Esophagus squamous epithelium (tissue), 4 donors: Measurements from ENCODE around the gene PSMG4.

Experiments used
- POLR2A ChIP-seq, 4 donors: fragments of 450-650 bp; IDR thresholded peaks; one replicate each; pipeline ENCODE4 v1.6.1; 2017; ENCODE audit warnings: antibody characterized with exemption in 4 of 4, mild to moderate bottlenecking in 4 of 4, moderate library complexity in 3 of 4
- TF ChIP-seq, protein P1 (sequence below), 6 experiments: fragments of 450-650 bp in 4 of 6; fragments of 200-600 bp in 2 of 6; sonication (generic) in 2 of 6; IDR thresholded peaks; one replicate each; pipeline ENCODE4 v1.5.1; 2016 to 2019; ENCODE audit warnings: antibody characterized with exemption in 6 of 6, mild to moderate bottlenecking in 4 of 6, moderate library complexity in 4 of 6

DNA sequence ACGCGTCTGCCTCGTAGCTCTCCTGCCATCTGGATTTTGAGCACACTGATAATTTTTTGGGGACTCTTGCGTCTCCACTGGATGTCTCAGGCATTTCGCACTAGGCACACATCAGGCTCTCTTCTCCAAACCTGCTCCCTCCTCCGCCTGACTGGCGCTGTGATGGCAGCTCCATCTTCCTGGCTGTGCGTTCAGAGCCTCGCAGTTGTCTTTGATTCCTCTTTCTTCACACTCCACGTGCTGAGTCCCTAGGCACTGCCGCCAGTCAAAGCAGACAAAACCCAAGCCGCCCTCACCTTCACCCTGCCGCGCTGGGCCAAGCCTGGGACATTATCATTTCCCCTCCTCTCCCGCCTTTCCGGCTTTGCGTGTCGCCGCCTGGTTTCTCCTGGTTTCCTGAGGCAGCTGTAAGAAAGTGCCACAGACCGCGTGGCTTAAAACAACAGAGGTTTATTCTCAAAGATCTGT lies 778 bp downstream of the PSMG4 start:
- TF ChIP-seq, protein P1, sequence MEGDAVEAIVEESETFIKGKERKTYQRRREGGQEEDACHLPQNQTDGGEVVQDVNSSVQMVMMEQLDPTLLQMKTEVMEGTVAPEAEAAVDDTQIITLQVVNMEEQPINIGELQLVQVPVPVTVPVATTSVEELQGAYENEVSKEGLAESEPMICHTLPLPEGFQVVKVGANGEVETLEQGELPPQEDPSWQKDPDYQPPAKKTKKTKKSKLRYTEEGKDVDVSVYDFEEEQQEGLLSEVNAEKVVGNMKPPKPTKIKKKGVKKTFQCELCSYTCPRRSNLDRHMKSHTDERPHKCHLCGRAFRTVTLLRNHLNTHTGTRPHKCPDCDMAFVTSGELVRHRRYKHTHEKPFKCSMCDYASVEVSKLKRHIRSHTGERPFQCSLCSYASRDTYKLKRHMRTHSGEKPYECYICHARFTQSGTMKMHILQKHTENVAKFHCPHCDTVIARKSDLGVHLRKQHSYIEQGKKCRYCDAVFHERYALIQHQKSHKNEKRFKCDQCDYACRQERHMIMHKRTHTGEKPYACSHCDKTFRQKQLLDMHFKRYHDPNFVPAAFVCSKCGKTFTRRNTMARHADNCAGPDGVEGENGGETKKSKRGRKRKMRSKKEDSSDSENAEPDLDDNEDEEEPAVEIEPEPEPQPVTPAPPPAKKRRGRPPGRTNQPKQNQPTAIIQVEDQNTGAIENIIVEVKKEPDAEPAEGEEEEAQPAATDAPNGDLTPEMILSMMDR (IDR thresholded peaks at IDR 0.05): peak in 1 of 6 experiments; percentile 12
- TF ChIP-seq POLR2A (IDR thresholded peaks at IDR 0.05): no peak
